ENCODE data around the gene MAPKAPK2.

DNA sequence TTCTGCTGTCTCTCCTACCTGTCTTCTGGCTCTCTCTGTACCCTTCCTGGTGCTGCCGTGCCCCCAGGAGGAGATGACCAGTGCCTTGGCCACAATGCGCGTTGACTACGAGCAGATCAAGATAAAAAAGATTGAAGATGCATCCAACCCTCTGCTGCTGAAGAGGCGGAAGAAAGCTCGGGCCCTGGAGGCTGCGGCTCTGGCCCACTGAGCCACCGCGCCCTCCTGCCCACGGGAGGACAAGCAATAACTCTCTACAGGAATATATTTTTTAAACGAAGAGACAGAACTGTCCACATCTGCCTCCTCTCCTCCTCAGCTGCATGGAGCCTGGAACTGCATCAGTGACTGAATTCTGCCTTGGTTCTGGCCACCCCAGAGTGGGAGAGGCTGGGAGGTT is 47.8 kb downstream of the MAPKAPK2 start:
- TF ChIP-seq, protein P1, sequence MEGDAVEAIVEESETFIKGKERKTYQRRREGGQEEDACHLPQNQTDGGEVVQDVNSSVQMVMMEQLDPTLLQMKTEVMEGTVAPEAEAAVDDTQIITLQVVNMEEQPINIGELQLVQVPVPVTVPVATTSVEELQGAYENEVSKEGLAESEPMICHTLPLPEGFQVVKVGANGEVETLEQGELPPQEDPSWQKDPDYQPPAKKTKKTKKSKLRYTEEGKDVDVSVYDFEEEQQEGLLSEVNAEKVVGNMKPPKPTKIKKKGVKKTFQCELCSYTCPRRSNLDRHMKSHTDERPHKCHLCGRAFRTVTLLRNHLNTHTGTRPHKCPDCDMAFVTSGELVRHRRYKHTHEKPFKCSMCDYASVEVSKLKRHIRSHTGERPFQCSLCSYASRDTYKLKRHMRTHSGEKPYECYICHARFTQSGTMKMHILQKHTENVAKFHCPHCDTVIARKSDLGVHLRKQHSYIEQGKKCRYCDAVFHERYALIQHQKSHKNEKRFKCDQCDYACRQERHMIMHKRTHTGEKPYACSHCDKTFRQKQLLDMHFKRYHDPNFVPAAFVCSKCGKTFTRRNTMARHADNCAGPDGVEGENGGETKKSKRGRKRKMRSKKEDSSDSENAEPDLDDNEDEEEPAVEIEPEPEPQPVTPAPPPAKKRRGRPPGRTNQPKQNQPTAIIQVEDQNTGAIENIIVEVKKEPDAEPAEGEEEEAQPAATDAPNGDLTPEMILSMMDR (IDR thresholded peaks at IDR 0.05), result no peak
- TF ChIP-seq POLR2A (IDR thresholded peaks at IDR 0.05; ENCODE audit: low read depth), result no peak
- no peak for TF ChIP-seq POLR2AphosphoS5 (IDR thresholded peaks at IDR 0.05)
- TF ChIP-seq EP300 (IDR thresholded peaks at IDR 0.05), result no peak
